ENCODE data around the gene XYLT2. TPM values are rescaled to one million over a fixed set of nuclear protein-coding genes. Genes with fewer than 3 reads are reported as not detected.

The XYLT2 gene
- total RNA-seq, 1 donor from 2014 or later, result 41.0 TPM

DNA sequence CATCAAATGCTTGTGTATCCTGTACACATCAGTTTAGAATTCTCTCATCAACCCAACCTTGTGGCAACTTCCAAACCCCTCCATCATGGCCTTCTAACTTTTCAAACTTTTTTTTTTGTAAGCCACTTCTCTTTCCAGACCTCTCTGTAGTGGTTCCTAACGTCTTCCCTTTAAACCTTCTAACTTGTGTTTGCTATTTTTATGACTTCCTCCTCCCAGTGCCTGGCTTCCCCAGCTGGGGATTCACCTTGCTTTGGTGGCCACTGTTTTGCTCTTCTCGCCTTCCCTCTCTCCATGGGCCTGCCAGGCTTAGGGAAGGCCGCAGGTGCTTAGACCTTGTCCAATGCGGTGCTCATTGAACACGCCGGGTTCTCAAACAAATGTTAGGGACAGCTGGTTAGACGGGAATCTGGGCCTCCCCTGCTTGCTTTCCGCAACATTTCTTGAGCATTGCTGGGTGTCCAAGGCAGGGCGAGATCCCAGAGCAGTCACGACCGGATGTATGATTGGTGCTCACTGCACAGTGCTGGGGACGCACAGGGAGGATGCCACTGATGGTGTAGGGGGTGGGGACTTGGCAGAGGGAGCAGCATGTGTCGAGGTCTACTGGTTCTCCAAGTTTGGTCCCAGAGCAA, 1.1 kb upstream of the XYLT2 start:
- Mint-ChIP-seq H3K4me1 (ENCODE audit: low read depth, unreplicated experiment) (peaks cover 17% of the 10 kb centered on the region), H3K9me3 (ENCODE audit: unreplicated experiment) (no peaks in the 10 kb centered on the region), H3K27me3 (ENCODE audit: low read depth, unreplicated experiment) (no peaks in the 10 kb centered on the region), H3K27ac (ENCODE audit: unreplicated experiment) (peak overlapping the region; percentile 26), H3K36me3 (ENCODE audit: low read depth, unreplicated experiment) (peaks cover 2% of the 10 kb centered on the region), H3K4me3 (ENCODE audit: unreplicated experiment) (peak overlapping the region; percentile 79)
- H3K9ac ChIP-seq (ENCODE audit: low read length), result no peak overlapping the region
- H4K20me1 ChIP-seq (ENCODE audit: insufficient read depth, low read length), result peaks cover 20% of the 10 kb centered on the region
- TF ChIP-seq EZH2 (IDR thresholded peaks at IDR 0.05; ENCODE audit: insufficient read depth, low read length), result no peak
- TF ChIP-seq, protein P1, sequence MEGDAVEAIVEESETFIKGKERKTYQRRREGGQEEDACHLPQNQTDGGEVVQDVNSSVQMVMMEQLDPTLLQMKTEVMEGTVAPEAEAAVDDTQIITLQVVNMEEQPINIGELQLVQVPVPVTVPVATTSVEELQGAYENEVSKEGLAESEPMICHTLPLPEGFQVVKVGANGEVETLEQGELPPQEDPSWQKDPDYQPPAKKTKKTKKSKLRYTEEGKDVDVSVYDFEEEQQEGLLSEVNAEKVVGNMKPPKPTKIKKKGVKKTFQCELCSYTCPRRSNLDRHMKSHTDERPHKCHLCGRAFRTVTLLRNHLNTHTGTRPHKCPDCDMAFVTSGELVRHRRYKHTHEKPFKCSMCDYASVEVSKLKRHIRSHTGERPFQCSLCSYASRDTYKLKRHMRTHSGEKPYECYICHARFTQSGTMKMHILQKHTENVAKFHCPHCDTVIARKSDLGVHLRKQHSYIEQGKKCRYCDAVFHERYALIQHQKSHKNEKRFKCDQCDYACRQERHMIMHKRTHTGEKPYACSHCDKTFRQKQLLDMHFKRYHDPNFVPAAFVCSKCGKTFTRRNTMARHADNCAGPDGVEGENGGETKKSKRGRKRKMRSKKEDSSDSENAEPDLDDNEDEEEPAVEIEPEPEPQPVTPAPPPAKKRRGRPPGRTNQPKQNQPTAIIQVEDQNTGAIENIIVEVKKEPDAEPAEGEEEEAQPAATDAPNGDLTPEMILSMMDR (IDR thresholded peaks at IDR 0.05; ENCODE audit: insufficient read depth, low read depth, low read length), result no peak
- H3K27me3 ChIP-seq (ENCODE audit: insufficient read depth, low read length), result peaks cover 2% of the 10 kb centered on the region
- FAIRE-seq, result no peak
- peaks cover 34% of the 10 kb centered on the region for H3K79me2 ChIP-seq (ENCODE audit: insufficient read depth, low read length)
- H3K9me3 ChIP-seq (ENCODE audit: insufficient read depth, low read depth, low read length), result no peaks in the 10 kb centered on the region
- DNase-seq (ENCODE audit: low read depth), result no peak
- no peak overlapping the region for H2AFZ ChIP-seq (ENCODE audit: low read depth, low read length)
- H3K4me2 ChIP-seq (ENCODE audit: low read length), result peak overlapping the region; percentile 89
- H3K4me3 ChIP-seq (ENCODE audit: insufficient read depth, low read depth, low read length), result no peak overlapping the region
- H3K4me1 ChIP-seq (ENCODE audit: insufficient read depth, low read length), result peaks cover 27% of the 10 kb centered on the region
- H3K36me3 ChIP-seq (ENCODE audit: insufficient read depth, low read length), result no peaks in the 10 kb centered on the region
- no peak overlapping the region for H3K27ac ChIP-seq (ENCODE audit: low read depth, low read length)

DNA sequence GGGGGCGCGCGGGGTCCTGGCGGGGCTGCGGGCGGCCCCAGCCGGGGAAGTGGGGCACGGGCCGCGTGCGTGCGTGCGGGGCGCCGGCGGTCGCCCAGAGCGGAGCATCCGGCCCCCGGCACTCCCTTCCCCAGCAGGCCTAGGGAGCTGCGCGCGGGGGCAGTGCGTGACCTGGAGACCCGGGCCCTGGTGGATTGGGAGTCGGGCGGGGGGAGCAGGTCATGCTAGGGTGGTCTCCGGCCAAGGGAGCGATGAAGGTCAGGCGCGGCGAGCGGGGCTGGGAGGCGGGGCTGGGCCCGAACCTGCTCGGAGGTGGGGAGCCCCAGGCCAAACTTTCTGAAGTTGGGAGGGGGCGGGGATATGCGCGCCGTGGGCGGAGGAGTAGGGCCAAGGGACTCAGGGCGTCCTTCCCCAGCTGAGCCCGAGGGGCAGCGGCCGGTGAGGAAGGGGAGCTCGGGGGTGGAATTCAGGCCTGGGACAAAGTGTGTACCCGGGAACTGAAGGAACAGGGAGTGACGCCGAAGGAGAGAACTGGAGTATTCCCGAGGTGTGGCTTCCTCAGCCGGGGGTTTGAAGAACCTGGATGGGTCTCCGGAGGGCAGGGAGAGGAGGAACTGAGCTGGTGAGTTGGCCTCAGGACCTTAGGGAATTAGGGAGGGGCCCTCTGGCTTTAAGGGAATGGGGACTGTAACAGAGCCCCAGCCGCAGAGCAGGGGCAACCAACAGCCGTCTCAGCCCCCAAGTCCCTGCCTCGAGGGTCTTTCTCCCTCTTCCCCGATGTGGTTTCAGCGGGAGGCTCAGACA, 589 bp downstream of the XYLT2 start:
- no peaks in the 10 kb centered on the region for H3K36me3 ChIP-seq (ENCODE audit: insufficient read depth, low read length)
- no peaks in the 10 kb centered on the region for H3K9me3 ChIP-seq (ENCODE audit: insufficient read depth, low read depth, low read length)
- TF ChIP-seq, protein P1 (IDR thresholded peaks at IDR 0.05; ENCODE audit: insufficient read depth, low read depth, low read length), result no peak
- TF ChIP-seq EZH2 (IDR thresholded peaks at IDR 0.05; ENCODE audit: insufficient read depth, low read length), result no peak
- H3K4me3 ChIP-seq (ENCODE audit: insufficient read depth, low read depth, low read length), result peak overlapping the region; percentile 96
- peaks cover 2% of the 10 kb centered on the region for H3K27me3 ChIP-seq (ENCODE audit: insufficient read depth, low read length)
- Mint-ChIP-seq H3K27ac (ENCODE audit: unreplicated experiment) (peak overlapping the region; percentile 62), H3K4me1 (ENCODE audit: low read depth, unreplicated experiment) (peaks cover 18% of the 10 kb centered on the region), H3K27me3 (ENCODE audit: low read depth, unreplicated experiment) (no peaks in the 10 kb centered on the region), H3K9me3 (ENCODE audit: unreplicated experiment) (no peaks in the 10 kb centered on the region), H3K4me3 (ENCODE audit: unreplicated experiment) (peak overlapping the region; percentile 94), H3K36me3 (ENCODE audit: low read depth, unreplicated experiment) (peaks cover 2% of the 10 kb centered on the region)
- H4K20me1 ChIP-seq (ENCODE audit: insufficient read depth, low read length), result peaks cover 30% of the 10 kb centered on the region
- FAIRE-seq (no peak), DNase-seq (ENCODE audit: low read depth) (no peak)
- peaks cover 43% of the 10 kb centered on the region for H3K79me2 ChIP-seq (ENCODE audit: insufficient read depth, low read length)
- H2AFZ ChIP-seq (ENCODE audit: low read depth, low read length), result peak overlapping the region; percentile 70
- H3K27ac ChIP-seq (ENCODE audit: low read depth, low read length), result peak overlapping the region; percentile 20
- H3K4me1 ChIP-seq (ENCODE audit: insufficient read depth, low read length), result peaks cover 27% of the 10 kb centered on the region
- H3K4me2 ChIP-seq (ENCODE audit: low read length), result peak overlapping the region; percentile 89
- H3K9ac ChIP-seq (ENCODE audit: low read length), result peak overlapping the region; percentile 89

Data from astrocyte (in vitro differentiated cells and primary cell).